ENCODE data around the gene EMP1. TPM values are rescaled to one million over a fixed set of nuclear protein-coding genes. Genes with fewer than 3 reads are reported as not detected.

The EMP1 gene
- polyA plus RNA-seq, 2 of the 4 experiments (the other 2 are of a cell fraction), result 17.3 to 21.2 TPM

DNA sequence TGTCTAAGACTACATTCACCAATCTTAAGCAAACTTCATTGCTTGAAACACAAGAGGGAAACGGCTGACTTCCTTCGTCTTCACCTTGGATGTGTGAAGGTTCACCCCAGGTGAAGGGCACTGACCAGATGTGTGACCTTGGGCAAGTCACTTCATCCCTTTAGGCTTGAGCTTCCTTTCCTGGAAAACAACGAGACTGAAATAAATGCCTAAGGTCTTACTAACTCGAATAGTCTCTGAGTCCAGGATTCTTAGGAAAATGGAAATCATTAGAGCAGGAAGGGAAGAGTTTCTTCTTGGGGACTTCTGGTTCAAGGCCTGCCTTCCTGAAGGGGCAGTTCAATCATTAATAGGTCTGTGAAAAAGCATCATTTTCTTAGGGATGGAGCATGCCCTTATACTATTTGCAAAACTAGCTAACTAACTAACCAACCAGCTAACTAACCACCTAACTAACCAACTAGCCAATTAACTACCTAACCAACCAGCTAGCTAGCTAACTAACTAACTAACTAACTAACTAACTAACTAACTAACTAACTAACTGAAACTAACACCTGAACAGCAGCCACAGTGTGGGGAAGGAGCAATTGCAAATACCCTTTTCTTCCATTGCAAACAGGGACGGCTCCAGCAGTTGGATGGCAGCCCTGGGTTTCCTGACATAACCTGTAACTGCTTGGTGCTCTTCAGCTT, 31.5 kb upstream of the EMP1 start:
- H3K27ac ChIP-seq, result no peak overlapping the region
- no peak for TF ChIP-seq ZFP36 (IDR thresholded peaks at IDR 0.05; ENCODE audit: borderline replicate concordance, partially characterized antibody)
- no peak for TF ChIP-seq RARB (CRISPR knock-in tag; IDR thresholded peaks at IDR 0.05)
- no peak for TF ChIP-seq CEBPB (IDR thresholded peaks at IDR 0.05)
- TF ChIP-seq NR3C1 (IDR thresholded peaks at IDR 0.05), result no peak
- TF ChIP-seq RNF2 (IDR thresholded peaks at IDR 0.05; ENCODE audit: borderline replicate concordance, low read depth), result no peak
- POLR2A ChIA-PET, result interaction anchor here (0.7 kb wide), 1 partner anchor 31 kb away, joined by 3 read pairs; no protein-coding TSS in a partner anchor
- DNase-seq (ENCODE audit: low read depth in 1 of 2, low spot score in 1 of 2) (no peak), ATAC-seq (no peak), FAIRE-seq (no peak)
- CTCF ChIA-PET, result no interaction called here
- no peak overlapping the region for H3K4me3 ChIP-seq
- 87% methylated on average over 5 of the region's 5 CpGs for WGBS (ENCODE audit: missing lambda C conversion rate)
- H3K4me1 ChIP-seq, result peaks cover 9% of the 10 kb centered on the region; the same call in 2 of the 3 replicates
- H3K4me2 ChIP-seq, result 0 out of 3 replicates have a peak overlapping the region, but pooled peaks have one; percentile 17
- peaks cover 3% of the 10 kb centered on the region; the same call in 1 of the 3 replicates for H3K9me3 ChIP-seq

DNA sequence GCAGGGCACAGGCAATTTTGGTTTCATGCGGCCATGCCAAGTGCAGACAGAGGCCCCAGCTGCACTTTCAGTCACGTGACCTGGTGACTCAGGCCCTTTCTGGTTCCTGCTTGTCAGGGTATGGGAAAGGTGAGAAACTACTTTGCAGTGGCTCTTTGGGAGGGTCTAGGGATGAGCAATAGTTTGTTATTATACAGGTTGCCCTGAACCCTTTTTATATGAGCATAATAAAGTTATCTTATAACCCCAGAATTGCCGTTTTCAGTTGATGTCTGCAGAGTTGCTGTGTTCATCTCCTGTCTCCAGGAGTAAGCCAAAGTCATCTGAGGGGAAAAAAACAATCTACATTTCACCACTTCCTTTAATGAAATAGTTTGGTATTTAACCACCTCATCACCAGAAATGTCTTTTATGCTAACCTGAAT, 30.9 kb upstream of the EMP1 start:
- ATAC-seq (peak; percentile 30 to 52; a peak in 3 of 6 replicates), FAIRE-seq (no peak), DNase-seq (ENCODE audit: low read depth in 1 of 2, low spot score in 1 of 2) (peak; percentile 26 to 46)
- H3K4me2 ChIP-seq, result 0 out of 3 replicates have a peak overlapping the region, but pooled peaks have one; percentile 17
- CTCF ChIA-PET, result no interaction called here
- WGBS (ENCODE audit: missing lambda C conversion rate), result 61% methylated on average over 3 of the region's 3 CpGs
- peaks cover 9% of the 10 kb centered on the region; the same call in 2 of the 3 replicates for H3K4me1 ChIP-seq
- H3K4me3 ChIP-seq, result no peak overlapping the region
- TF ChIP-seq, protein P1, sequence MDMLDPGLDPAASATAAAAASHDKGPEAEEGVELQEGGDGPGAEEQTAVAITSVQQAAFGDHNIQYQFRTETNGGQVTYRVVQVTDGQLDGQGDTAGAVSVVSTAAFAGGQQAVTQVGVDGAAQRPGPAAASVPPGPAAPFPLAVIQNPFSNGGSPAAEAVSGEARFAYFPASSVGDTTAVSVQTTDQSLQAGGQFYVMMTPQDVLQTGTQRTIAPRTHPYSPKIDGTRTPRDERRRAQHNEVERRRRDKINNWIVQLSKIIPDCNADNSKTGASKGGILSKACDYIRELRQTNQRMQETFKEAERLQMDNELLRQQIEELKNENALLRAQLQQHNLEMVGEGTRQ (IDR thresholded peaks at IDR 0.05), result peak; percentile 77
- TF ChIP-seq RNF2 (IDR thresholded peaks at IDR 0.05; ENCODE audit: borderline replicate concordance, low read depth), result no peak
- no peak for TF ChIP-seq JUNB (IDR thresholded peaks at IDR 0.05)
- TF ChIP-seq, protein P2, sequence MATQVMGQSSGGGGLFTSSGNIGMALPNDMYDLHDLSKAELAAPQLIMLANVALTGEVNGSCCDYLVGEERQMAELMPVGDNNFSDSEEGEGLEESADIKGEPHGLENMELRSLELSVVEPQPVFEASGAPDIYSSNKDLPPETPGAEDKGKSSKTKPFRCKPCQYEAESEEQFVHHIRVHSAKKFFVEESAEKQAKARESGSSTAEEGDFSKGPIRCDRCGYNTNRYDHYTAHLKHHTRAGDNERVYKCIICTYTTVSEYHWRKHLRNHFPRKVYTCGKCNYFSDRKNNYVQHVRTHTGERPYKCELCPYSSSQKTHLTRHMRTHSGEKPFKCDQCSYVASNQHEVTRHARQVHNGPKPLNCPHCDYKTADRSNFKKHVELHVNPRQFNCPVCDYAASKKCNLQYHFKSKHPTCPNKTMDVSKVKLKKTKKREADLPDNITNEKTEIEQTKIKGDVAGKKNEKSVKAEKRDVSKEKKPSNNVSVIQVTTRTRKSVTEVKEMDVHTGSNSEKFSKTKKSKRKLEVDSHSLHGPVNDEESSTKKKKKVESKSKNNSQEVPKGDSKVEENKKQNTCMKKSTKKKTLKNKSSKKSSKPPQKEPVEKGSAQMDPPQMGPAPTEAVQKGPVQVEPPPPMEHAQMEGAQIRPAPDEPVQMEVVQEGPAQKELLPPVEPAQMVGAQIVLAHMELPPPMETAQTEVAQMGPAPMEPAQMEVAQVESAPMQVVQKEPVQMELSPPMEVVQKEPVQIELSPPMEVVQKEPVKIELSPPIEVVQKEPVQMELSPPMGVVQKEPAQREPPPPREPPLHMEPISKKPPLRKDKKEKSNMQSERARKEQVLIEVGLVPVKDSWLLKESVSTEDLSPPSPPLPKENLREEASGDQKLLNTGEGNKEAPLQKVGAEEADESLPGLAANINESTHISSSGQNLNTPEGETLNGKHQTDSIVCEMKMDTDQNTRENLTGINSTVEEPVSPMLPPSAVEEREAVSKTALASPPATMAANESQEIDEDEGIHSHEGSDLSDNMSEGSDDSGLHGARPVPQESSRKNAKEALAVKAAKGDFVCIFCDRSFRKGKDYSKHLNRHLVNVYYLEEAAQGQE (IDR thresholded peaks at IDR 0.05), result no peak
- TF ChIP-seq FOSL2 (IDR thresholded peaks at IDR 0.05), result no peak
- 0 out of 2 replicates have a peak, but pooled peaks have one; percentile 6 for TF ChIP-seq FOSL2 (CRISPR knock-in tag; IDR thresholded peaks at IDR 0.05)
- POLR2A ChIA-PET, result no interaction called here
- 0 out of 6 replicates have a peak overlapping the region, but pooled peaks of 1 of the 2 experiments have one; percentile 21 for H3K27ac ChIP-seq
- H3K9me3 ChIP-seq, result peaks cover 3% of the 10 kb centered on the region; the same call in 1 of the 3 replicates

DNA sequence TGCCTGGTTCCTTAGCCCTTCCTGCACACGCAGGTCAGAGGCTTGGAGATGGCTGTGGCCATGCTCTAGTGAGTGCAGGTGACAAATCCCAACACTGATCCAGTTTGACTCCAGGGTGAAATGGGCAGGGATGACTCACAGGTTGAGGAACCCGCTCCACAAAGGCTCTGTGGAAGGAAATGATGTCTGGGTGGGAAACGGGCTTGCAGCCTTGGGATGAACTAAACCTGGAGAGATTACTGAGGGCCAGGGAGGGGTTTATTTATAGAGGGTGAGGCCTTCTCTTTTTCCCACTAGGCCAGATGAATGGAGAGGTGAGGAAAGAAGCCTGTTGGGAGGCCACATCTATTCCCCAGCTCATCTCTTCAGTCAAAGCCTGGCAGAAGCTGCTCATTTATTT, 29.3 kb upstream of the EMP1 start:
- 81% methylated on average over 3 of the region's 3 CpGs for WGBS (ENCODE audit: missing lambda C conversion rate)
- no peak for DNase-seq (ENCODE audit: low read depth in 1 of 2, low spot score in 1 of 2)
- ATAC-seq, result no peak
- TF ChIP-seq HEYL (CRISPR knock-in tag; IDR thresholded peaks at IDR 0.05), result no peak
- TF ChIP-seq FOSB (CRISPR knock-in tag; IDR thresholded peaks at IDR 0.05), result no peak
- TF ChIP-seq CHD2 (IDR thresholded peaks at IDR 0.05; ENCODE audit: low read length, partially characterized antibody), result no peak
- TF ChIP-seq JUNB (IDR thresholded peaks at IDR 0.05), result no peak
- no peak for TF ChIP-seq MYC (IDR thresholded peaks at IDR 0.05; ENCODE audit: borderline replicate concordance, low read length)
- no peak for TF ChIP-seq KDM1A (IDR thresholded peaks at IDR 0.05; ENCODE audit: low read depth)
- TF ChIP-seq, protein P3, sequence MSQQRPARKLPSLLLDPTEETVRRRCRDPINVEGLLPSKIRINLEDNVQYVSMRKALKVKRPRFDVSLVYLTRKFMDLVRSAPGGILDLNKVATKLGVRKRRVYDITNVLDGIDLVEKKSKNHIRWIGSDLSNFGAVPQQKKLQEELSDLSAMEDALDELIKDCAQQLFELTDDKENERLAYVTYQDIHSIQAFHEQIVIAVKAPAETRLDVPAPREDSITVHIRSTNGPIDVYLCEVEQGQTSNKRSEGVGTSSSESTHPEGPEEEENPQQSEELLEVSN (IDR thresholded peaks at IDR 0.05; ENCODE audit: borderline replicate concordance, low read depth), result no peak
- TF ChIP-seq HOXB13 (CRISPR knock-in tag; IDR thresholded peaks at IDR 0.05; ENCODE audit: low read depth), result no peak
- no peak for TF ChIP-seq BHLHE40 (IDR thresholded peaks at IDR 0.05; ENCODE audit: low read depth, low read length)
- TF ChIP-seq RARB (CRISPR knock-in tag; IDR thresholded peaks at IDR 0.05), result no peak
- Histone ChIP-seq H3K9me3 (peaks cover 3% of the 10 kb centered on the region; the same call in 1 of the 3 replicates), H3K4me3 (no peak overlapping the region), H3K4me2 (no peak overlapping the region), H3K27ac (no peak overlapping the region), H3K4me1 (peaks cover 24% of the 10 kb centered on the region)
- ChIA-PET CTCF (interaction anchor here (1.5 to 1.8 kb wide), 2 partner anchors 11 to 69 kb away, joined by 4 to 8 read pairs; no protein-coding TSS in a partner anchor), POLR2A (no interaction called here)
- FAIRE-seq, result no peak
